Mucosa of rectum (tissue), 2 donors: ENCODE measurements around the gene AFG1L.
A peak's percentile ranks its signal among the peaks of the same experiment; 100 is the strongest.
"Not testable (repeated sequence)": the region's sequence is repeated elsewhere in the genome, so short reads cannot be mapped to it uniquely, and the experiment has no call there.

Experiments used
- H3K27ac ChIP-seq, 2 donors: one replicate each; pipeline ENCODE4 v1.7.0; 2013; ENCODE audit warnings: inconsistent platforms in 2 of 2, low read depth in 2 of 2, low read length in 2 of 2
- H3K27me3 ChIP-seq, 2 donors: one replicate each; pipeline ENCODE4 v1.7.0; 2013; ENCODE audit warnings: low read length in 2 of 2; ENCODE audit not compliant: control insufficient read depth in 2 of 2, insufficient read depth in 2 of 2
- H3K36me3 ChIP-seq, 2 donors: one replicate each; pipeline ENCODE4 v1.7.0; 2013; ENCODE audit warnings: low read length in 2 of 2; ENCODE audit not compliant: control insufficient read depth in 2 of 2, insufficient read depth in 2 of 2
- H3K4me1 ChIP-seq, 2 donors: one replicate each; pipeline ENCODE4 v1.7.0; 2013; ENCODE audit warnings: low read length in 2 of 2, mild to moderate bottlenecking in 1 of 2; ENCODE audit not compliant: control insufficient read depth in 2 of 2, insufficient read depth in 2 of 2
- H3K4me3 ChIP-seq, 2 donors: one replicate each; pipeline ENCODE4 v1.7.0; 2013; ENCODE audit warnings: low read length in 2 of 2
- H3K9ac ChIP-seq, 2 donors: one replicate each; pipeline ENCODE4 v1.7.0; 2013; ENCODE audit warnings: low read length in 2 of 2, low read depth in 1 of 2, mild to moderate bottlenecking in 1 of 2
- H3K9me3 ChIP-seq, 2 donors: one replicate each; pipeline ENCODE4 v1.7.0; 2013; ENCODE audit warnings: low read length in 2 of 2; ENCODE audit not compliant: control insufficient read depth in 2 of 2
- donor health status: healthy.
- donor health status: Normal muscosa, but diverticular disease.

The AFG1L gene

GRCh38 chr6:108524528-108525248 is 229.8 kb downstream of the AFG1L start:
- no peaks in the 10 kb centered on the region for H3K27me3 ChIP-seq
- no peak overlapping the region for H3K27ac ChIP-seq
- no peak overlapping the region for H3K4me3 ChIP-seq
- H3K4me1 ChIP-seq: no peaks in the 10 kb centered on the region
- H3K9ac ChIP-seq: no peak overlapping the region
- H3K36me3 ChIP-seq: no peaks in the 10 kb centered on the region
- no peaks in the 10 kb centered on the region for H3K9me3 ChIP-seq

- Histone ChIP-seq H3K27ac (no peak overlapping the region), H3K36me3 (no peaks in the 10 kb centered on the region), H3K4me3 (no peak overlapping the region), H3K27me3 (no peaks in the 10 kb centered on the region), H3K9ac (no peak overlapping the region), H3K9me3 (no peaks in the 10 kb centered on the region), H3K4me1 (no peaks in the 10 kb centered on the region)
Observed at GRCh38 chr6:108526739-108527174, 231.9 kb downstream of the AFG1L start.

GRCh38 chr6:108528878-108529277 is 234.0 kb downstream of the AFG1L start:
- H3K36me3 ChIP-seq: no peaks in the 10 kb centered on the region
- H3K9ac ChIP-seq: no peak overlapping the region
- no peak overlapping the region for H3K4me3 ChIP-seq
- H3K27me3 ChIP-seq: no peaks in the 10 kb centered on the region
- no peaks in the 10 kb centered on the region for H3K4me1 ChIP-seq
- H3K27ac ChIP-seq: no peak overlapping the region
- H3K9me3 ChIP-seq: no peaks in the 10 kb centered on the region

- no peak overlapping the region for H3K27ac ChIP-seq
- no peaks in the 10 kb centered on the region for H3K36me3 ChIP-seq
- no peaks in the 10 kb centered on the region for H3K9me3 ChIP-seq
- H3K27me3 ChIP-seq: no peaks in the 10 kb centered on the region
- H3K9ac ChIP-seq: no peak overlapping the region
- H3K4me1 ChIP-seq: no peaks in the 10 kb centered on the region
- H3K4me3 ChIP-seq: no peak overlapping the region
Observed at GRCh38 chr6:108531332-108531731, 236.5 kb downstream of the AFG1L start.

GRCh38 chr6:108535114-108535742 is 240.4 kb downstream of the AFG1L start:
- no peaks in the 10 kb centered on the region for H3K9me3 ChIP-seq
- no peaks in the 10 kb centered on the region for H3K36me3 ChIP-seq
- H3K27me3 ChIP-seq: no peaks in the 10 kb centered on the region
- no peak overlapping the region for H3K9ac ChIP-seq
- H3K27ac ChIP-seq: no peak overlapping the region
- H3K4me3 ChIP-seq: no peak overlapping the region
- H3K4me1 ChIP-seq: no peaks in the 10 kb centered on the region

GRCh38 chr6:108535920-108536535 is 241.2 kb downstream of the AFG1L start:
- not testable (repeated sequence) for H3K9ac ChIP-seq, H3K27ac ChIP-seq, H3K4me3 ChIP-seq, H3K36me3 ChIP-seq, H3K4me1 ChIP-seq, H3K27me3 ChIP-seq, H3K9me3 ChIP-seq

- Histone ChIP-seq H3K27me3 (no peaks in the 10 kb centered on the region), H3K9ac (peak overlapping the region in 1 of 2 donors; percentile 52), H3K27ac (peak overlapping the region; percentile 8 to 26), H3K9me3 (no peaks in the 10 kb centered on the region), H3K4me3 (peak overlapping the region; percentile 33 to 62), H3K36me3 (no peaks in the 10 kb centered on the region), H3K4me1 (peaks cover 0 to 4% of the 10 kb centered on the region in 2 donors)
Observed at GRCh38 chr6:108541843-108542759, 247.2 kb downstream of the AFG1L start.

- Histone ChIP-seq H3K9me3 (no peaks in the 10 kb centered on the region), H3K27me3 (no peaks in the 10 kb centered on the region), H3K36me3 (no peaks in the 10 kb centered on the region), H3K4me1 (peaks cover 0 to 4% of the 10 kb centered on the region in 2 donors), H3K4me3 (no peak overlapping the region), H3K27ac (peak overlapping the region in 1 of 2 donors; percentile 8), H3K9ac (no peak overlapping the region)
Observed at GRCh38 chr6:108543175-108543940, 248.5 kb downstream of the AFG1L start.

GRCh38 chr6:108544606-108545005 is 249.8 kb downstream of the AFG1L start:
- Histone ChIP-seq H3K27me3 (no peaks in the 10 kb centered on the region), H3K27ac (no peak overlapping the region), H3K4me1 (peaks cover 0 to 4% of the 10 kb centered on the region in 2 donors), H3K9me3 (no peaks in the 10 kb centered on the region), H3K4me3 (no peak overlapping the region), H3K9ac (no peak overlapping the region), H3K36me3 (no peaks in the 10 kb centered on the region)
